GM12891 (cell line): Measurements from ENCODE around the gene PAK3.

Experiments
- PAX5 ChIP-seq: IDR thresholded peaks from 2 replicates; pipeline ENCODE4 v1.6.1; 2011; ENCODE audit warnings: low read length, moderate library complexity, mild to moderate bottlenecking; ENCODE audit not compliant: insufficient read depth, severe bottlenecking
- POLR2A ChIP-seq: IDR thresholded peaks from 2 replicates; pipeline ENCODE4 v1.6.1; 2011; ENCODE audit warnings: low read depth, low read length, control low read depth
- POLR2AphosphoS5 ChIP-seq: IDR thresholded peaks from 2 replicates; pipeline ENCODE4 v1.6.1; 2011; ENCODE audit warnings: low read depth, low read length, control low read depth
- SPI1 ChIP-seq: IDR thresholded peaks from 2 replicates; pipeline ENCODE4 v1.6.1; 2011; ENCODE audit warnings: low read depth, low read length, control low read depth
- TAF1 ChIP-seq: IDR thresholded peaks from 2 replicates; pipeline ENCODE4 v1.6.1; 2011; ENCODE audit warnings: low read depth, low read length, control low read depth

DNA sequence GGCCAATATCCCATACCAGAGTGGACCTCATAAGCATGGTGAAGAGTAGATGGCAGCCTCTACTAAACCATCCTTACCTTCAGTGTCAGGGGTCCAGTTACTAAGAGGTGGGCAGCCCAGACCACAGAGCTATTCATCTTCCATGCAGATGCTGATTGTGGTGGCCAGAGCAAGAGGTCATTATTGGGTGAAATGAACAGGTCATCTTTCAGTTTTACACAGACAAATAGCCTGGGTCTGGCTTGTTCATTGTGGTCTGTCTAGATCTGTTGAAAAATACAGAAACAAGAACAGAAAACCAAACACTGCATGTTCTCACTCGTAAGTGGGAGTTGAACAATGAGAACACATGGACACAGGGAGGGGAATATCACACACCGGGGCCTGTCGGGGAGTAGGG lies 71.3 kb downstream of the PAK3 start:
- no peak for TF ChIP-seq POLR2A
- no peak for TF ChIP-seq POLR2AphosphoS5
- TF ChIP-seq PAX5: no peak
- TF ChIP-seq TAF1: no peak
- no peak for TF ChIP-seq SPI1
